HG02588 (cell line): ENCODE results near the gene PPFIA2.

Experiments
- ATAC-seq: cut with Tn5 transposase; IDR thresholded peaks from one replicate; pipeline ENCODE4 v1.9.1; 2021; ENCODE audit warnings: mild to moderate bottlenecking, moderate library complexity; ENCODE audit not compliant: unreplicated experiment

Gene PPFIA2

DNA sequence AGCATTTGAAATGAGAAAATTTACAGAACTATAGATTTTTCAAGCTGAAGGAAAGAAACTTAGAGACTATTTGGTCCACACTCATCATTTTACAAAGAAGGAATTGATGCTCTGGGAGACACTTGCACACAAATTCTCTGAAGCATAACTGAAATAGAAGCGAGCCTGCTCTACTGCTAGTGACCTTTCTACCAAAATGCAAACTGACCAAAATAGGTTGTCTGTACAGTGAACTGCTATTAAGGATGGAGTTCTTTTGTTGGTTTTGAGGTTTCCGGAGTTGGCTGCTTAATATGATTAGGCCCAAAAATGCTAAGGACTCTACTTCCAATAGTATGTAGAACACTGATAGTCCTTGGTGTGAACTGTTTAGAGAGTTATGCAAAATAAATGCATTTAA is 194.9 kb downstream of the PPFIA2 start:
- no peak for ATAC-seq

DNA sequence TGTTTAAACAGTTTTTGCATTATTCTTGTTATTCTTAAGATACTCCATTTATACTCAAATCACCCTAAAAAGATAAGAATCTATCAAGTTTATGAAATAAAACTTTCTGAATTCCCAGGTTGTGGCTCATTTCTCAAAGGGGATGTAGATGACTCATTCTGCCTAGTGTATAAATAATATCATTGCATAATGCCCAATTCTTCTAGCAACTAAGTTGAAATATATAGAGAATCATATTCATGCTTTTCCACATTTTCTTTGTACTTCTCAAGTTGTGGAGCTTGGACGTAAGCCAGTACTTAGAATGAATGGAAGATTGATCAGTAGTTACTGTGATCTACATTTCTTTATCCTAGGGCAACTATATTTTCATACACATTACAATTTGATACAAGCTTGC is 201.1 kb downstream of the PPFIA2 start:
- ATAC-seq = no peak

DNA sequence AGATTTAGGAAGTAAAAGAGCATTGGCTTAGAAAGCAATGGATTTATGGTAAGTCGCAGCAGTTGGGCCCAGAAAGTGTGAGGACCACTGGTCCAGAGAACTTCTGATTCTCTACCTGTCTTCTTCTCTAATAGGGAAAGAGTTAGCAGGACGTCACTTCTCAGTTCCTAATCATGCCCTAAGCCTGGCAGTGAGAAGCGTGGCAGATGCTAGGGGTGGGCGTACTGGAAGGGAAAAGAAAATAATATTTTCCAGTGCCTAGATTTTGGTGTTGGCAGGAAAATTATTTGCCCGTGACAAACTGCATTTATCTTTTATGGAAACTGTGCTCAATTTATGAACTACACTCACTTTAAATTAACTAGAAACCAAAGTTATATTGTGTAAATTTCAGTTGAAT is 212.3 kb downstream of the PPFIA2 start:
- ATAC-seq = no peak

DNA sequence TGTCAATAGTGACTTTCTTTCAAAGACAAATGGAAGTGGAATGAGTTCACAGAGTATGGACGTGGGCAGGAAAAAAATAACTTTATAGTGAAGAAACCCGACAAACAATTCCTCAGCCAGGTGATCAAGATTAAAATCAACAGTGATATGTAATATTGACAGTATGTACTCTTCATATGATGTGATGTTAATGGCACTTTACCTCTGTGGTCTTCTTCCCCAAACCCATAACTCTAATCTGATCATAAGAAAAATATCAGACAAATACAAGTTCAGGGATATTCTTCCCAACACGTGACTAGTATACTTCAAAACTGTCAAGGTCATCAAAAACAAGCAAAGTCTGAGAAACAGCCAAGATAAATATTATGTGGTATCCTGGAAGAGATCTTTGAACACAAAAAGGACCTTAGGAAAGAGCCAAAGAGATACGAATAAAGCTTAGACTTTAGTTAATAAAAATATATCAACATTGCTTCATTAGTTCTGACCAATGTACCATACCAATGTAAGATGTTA is 215.5 kb downstream of the PPFIA2 start:
- ATAC-seq = no peak

DNA sequence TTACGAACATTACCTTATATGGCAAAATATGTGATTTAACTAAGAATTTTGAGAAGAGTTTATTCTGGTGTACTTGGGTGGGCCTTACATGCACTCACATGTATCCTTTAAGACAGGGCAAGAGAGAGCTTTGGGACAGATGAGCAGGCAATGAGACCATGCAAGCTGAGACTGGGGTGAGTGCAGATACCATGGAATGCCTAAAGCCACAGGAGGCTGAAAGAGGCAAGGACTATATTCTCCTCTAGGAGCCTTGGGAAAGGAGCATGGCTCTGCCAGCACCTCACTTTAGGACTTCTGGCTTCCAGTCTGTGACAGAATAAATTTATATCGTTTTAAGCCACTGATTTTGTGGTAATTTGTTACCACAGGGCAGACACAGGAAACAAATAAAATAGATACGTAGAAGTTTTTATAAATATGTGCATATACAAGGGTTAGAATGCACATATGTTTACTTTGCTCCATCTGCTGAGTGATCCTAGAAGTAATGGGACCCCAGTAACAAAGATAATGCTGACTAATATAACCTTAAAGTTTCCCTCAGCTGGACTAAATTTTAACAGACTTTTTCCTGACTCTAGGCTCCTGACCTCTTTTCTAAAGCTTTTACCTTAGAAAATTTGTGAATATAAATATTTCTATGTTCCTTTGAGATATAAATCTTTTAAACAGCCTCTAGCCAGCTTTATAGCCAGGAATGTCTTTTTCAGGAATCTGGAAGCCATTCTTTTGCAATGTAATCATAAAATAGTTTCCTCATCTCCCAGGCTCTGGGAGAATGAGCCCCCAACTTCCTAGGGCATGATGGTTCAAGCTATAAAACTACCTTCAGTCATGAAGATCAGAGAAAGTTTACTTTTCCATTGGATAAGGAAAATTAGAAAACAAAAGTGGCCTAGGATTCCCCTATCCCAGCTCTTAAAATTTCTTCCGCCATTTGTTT is 216.8 kb downstream of the PPFIA2 start:
- no peak for ATAC-seq

DNA sequence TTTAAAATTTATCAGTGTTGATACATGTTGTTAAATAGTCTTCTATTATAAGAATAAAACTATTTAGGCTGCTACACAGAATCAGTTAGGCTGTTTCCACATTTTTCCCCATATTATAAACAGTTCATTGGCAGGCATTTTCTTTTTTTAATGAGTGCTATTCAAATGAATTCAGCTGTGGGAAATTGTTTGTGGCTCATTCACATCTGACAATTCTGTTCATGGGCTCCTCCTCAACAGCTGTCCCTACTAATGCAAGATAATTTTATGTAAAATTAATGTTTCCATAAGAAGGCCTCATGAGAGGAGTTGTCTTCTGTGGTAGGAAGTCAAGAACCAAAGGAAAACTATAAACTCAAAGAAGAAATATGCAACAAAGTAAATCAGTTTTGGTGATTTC is 218.0 kb downstream of the PPFIA2 start:
- ATAC-seq = no peak

DNA sequence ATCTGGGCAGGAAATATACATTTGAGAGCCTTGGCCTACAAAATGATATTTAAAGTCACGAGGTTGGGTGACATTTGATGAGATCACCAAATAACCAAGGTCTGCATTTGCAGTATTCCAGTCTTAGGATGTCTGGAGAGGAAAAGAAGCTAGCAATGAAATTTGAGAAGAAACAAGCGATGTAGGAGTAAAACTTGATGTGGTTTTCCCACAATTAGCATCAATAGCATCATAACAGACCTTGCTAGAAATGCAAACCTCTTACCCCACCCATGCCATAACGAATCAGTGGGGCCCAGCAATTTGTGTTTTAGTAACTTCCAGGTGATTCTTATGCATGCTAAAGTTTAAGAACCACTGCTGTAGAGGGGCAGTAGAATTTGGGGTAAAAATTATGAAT is 219.9 kb downstream of the PPFIA2 start:
- no peak for ATAC-seq

DNA sequence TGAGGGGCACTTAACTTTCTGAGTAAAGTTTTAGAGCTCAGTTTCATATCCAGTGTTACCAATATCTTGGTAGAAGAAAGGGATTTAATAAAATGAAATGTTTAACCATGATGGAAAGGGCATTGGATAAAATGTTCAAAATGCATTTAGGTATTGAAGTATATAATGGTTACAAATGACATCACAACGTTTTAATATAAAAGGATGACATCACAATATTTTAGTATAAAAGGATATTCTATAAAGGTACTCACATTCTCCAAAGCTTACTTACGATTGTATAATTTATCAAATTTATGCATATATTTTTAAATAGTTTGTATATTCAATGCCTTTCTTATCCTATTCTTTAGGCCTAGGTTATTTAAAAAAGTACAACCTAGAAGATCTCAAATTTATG is 226.1 kb downstream of the PPFIA2 start:
- ATAC-seq = no peak

DNA sequence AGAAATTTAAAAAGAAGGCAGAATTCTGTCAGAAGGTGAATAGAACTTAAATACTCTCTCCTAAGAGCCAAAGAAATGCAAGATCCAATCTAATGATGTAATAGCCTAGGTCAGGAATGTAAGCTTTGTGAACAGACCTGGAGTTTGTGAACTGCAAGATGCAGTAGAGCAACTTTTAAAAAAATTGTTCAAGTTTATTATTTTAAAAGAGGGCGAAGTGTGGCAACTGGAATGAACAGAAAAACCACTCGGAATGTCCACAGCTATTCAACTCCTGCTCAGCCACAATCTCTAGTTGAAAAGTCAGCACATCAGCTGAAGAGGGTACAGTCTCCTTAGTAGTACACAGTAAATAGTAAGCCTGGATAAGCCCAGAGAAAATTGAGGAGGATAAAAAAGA is 228.8 kb downstream of the PPFIA2 start:
- ATAC-seq = no peak

DNA sequence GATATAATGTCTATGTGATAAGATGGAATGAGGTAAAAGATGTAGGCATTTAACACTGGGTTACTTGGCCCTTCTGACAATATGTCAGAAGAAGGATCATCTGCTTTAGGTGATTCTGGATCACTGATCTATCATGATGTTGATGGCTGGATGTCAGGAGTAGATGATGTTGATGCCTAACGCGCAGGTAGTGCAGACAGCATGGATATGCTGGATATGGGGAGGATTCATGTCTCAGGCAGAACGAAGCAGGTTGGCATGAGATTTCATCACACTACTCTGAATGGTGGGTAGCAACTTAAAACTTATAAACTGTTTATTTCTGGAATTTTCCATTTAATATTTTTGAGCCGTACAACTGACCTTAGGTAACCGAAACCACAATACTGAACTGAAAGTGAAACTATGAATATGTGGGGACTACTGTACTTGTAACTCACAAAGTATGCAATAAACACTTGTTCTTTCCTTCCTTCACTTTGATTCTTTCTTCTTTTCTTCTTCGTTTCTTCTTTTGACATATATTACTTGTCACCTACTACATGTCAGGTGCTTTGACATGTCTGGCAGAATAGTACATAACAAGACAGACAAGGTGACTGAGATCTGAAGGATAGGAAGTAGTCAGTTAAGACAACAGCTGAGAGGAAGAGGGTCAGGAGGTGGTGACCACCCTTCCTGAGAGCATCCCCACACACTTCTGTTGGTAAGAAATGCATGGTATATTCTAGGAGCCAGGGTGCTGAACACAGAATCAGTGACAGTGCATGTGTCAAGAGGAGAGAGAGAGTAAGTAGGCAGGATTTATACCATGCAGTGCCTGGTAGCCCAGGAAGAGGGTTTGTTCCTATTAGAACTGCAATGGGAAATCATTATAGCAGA is 238.8 kb downstream of the PPFIA2 start:
- ATAC-seq = peak; percentile 72

DNA sequence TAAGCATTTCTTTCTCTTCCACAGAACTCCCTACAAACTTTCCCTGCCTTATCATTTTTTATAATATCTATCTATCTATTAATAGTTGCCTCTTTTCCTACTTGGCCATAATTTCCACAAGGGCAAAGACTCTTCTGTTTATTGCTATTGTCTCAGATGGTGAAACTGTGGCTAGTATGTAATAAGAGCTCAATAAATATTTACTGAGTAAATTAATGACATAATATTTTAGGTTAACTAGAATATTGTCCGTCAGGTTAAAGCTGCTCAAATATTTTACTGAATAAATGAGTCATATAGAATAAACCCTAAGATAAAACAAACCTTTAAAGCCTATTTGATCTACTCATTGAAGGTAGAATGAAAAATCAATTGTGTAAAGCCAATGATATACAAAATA is 240.5 kb downstream of the PPFIA2 start:
- no peak for ATAC-seq

DNA sequence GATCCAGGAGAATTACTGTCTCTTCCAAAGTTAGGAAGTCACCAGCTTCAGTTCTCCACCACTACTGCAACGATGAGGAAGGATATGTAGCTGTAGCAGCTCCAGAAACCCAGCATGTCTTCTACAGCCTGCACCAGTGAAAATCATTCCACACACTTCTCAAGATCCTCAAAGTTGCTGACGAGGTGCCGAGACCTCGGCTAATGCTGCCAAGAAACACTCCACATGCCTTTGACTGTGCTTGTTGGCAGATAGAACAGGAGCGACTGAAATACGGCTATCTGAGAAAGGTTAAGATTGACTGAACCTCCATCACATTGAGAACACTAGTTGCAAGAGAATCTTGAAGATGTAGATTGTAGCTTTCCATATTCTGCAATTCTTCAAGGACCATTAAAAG is 241.9 kb downstream of the PPFIA2 start:
- ATAC-seq = no peak

DNA sequence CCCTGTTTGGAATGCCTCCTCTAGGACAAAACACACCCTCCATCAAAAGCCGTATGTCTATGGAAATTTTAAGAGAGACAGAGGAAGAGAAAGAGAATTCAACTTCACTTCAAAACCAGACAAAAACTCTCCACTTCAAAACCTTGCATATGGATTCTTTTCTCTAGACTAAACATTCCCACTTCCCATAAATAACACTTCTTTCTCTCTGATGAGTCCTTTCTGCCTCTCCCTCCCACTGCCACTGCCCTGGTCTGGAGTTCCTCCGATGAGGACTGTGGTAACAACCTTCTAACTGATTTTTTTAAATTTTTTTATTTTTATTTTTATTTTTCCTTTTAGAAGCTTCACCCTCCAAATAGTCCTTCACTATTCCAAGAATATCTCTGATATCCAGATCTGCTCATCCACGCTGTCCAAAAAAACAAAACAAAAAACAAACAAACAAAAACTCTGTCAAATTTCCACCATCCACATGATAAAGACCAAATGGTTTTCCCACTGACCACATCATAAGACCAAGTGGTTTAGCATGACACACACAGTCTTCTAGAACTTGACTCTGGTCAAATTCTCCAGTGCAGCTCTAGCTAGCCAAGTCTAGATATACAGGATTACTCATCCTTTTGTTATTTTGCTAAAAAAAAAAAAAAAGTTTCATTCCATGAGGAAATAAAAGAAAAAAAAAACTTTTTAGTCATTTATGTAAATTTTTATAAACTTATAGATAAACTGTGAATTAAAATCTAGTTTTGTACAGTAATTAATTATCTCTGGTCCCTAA is 256.0 kb downstream of the PPFIA2 start:
- no peak for ATAC-seq

DNA sequence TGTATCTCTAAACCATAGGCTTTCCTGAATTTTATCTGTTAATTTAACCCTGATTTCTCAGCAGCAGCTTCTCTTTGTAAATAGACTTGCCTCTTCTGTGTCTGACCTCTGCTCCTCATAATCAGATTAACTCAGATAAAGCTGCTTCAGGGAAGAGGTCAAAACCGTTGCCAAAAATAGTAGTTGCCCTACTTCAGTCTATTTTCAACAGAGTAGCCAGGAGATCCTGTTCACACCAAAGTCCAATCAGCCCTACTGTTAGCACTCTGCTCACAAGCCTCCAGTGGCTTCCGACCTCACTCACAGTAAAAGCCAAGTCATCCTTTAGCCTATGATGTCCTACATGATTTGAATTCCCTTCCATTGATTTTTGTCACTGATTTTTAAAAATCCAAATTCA is 258.4 kb downstream of the PPFIA2 start:
- ATAC-seq = no peak

DNA sequence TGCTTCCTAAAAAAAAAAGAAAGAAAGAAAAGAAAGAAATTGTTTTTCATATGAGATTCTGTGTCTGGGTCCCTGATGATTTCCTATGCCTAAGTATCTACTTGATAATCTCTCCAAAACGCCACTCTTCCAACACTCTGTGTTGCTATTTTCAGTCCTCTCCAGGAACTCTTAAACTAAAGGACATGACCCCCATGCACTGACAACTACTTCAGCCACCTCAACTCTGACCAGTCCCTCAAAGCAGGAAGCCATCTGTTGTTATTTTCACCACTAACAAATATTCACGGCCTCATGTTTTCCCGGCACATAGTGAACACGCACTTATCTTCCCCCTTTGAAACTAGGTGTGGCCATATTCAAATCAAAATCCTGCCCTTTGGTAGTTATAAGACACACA is 259.3 kb downstream of the PPFIA2 start:
- no peak for ATAC-seq

DNA sequence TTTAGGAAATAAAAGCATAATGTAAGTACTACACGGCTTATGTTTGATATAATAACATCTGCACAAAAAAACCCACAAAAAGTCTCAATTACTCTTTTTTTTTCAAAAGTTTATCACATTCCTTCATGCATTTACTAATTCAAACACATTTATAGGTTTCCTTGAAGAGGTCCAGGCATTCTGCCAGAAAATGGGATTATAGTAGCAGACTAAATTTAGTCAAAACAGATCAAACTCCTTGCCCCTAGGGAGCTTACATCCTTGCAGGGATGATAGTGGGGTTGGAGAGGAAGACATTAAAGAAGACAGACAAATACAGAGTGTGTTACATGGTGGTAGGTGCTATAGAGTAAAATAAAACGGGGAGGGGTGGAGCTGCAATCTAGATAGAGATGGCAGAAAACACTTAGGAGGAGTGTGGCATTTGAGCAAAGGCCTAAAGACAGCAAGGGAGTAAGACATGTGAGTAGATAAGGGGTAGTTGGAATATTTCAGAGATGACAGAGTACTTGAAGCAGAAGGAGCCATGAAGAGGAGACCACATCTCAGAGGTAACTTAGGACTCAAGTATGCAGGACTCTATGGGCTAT is 266.9 kb downstream of the PPFIA2 start:
- ATAC-seq = no peak

DNA sequence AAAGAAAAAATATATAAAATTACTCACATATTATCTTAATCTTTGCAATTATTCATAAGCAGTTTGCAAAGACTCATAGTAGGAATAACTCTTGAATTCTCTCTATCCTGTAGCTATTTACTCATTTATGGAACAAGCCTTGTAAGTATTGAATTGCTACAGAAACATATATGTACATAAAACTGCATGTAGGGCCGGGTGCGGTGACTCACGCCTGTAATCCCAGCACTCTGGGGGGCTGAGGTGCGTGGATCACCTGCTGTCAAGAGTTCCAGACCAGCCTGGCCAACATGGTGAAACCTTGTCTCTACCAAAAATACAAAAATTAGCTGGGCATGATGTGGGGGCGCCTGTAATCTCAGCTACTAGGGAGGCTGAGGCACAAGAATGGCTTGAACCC is 286.2 kb downstream of the PPFIA2 start:
- no peak for ATAC-seq

DNA sequence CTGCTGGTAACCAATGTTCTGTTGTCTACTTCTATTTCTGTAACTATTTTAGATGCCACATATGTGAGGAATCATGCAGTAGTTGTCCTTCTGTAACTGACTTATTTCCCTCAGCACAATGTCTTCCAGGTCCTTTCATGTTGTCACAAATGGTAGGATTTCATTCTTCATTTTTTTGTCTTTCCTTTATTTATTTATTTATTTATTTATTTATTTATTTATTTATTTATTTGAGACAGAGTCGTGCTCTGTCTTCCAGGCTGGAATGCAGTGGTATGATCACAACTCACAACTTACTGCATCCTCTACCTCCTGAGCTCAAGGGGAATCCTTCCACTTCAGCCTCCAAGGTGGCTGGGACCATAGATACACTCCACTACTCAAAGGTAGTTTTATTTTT is 288.2 kb downstream of the PPFIA2 start:
- no peak for ATAC-seq

DNA sequence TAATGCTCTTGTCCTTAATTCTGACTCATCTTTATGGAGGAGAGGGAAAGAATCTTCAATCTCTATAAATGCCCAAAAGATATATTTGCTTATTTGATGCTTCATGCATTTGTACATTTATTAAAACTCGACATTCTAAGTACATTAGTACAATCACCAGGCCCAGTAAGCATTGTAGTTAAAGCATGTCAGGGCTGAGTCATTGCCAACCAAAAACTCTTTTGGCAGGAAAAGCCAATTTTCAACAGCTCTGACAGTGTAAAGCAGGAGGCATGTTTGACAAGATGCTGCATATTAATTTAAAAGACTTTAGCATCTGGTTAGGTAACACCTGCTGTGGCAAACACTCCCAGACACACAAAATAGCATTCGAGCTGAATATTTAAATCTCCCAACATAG is 290.9 kb downstream of the PPFIA2 start:
- ATAC-seq = no peak

DNA sequence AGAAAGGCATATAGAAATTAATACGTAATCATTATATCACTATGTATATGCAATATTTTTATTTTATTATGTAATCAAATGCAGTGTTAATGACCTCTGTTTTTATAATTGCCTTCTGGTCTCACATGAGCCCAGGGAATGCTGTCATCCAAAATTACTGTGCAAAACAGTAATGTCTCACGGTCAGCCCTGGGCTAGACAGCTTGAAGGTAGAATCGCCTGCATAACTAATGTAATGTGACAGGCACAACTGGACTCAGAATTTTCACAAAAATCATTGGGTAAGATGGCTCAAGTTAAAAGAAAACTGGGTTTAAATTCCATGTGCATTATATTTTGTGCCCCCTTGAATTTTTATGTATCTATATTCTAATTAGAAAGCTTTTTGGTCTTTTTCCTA is 293.3 kb downstream of the PPFIA2 start:
- ATAC-seq = no peak

DNA sequence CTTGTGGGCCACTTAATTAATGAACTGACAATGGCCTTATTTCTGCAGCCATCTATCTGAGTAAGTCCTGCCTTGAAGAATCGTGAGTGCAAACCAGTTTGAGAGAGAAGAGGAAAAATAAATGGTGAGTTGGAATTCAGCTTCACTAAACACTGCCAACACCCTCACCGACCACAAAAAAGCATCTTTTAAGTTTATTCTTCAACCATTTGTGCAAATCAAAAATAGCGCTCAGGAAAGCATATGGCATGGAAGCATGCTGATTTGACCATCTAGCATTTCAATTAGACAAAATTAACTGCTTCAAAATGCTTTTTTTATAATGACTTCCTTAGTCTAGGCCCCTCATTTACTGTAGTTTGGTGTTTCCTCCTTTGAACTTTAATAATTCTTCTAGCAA is 294.0 kb downstream of the PPFIA2 start:
- no peak for ATAC-seq
